Astrocyte of the spinal cord (primary cell): ENCODE results near the gene CGB5.

Experiments
- DNase-seq: peaks from one replicate; pipeline ENCODE4 v3.0.0; 2011; ENCODE audit warnings: low read depth, low spot score
- H3K4me3 ChIP-seq: 2 replicates; pipeline ENCODE4 v1.5.1; 2011; ENCODE audit warnings: low read depth, mild to moderate bottlenecking, low read length, moderate library complexity
- CTCF ChIP-seq: IDR thresholded peaks from 2 replicates; pipeline ENCODE4 v1.5.1; 2012; ENCODE audit warnings: low read depth, mild to moderate bottlenecking, low read length, inconsistent platforms
- in situ Hi-C: cut with HindIII; loops from 2 replicates; pipeline ENCODE4 v1.10.0; 2017; ENCODE audit warnings: low sequenced_read_pairs

CGB5 gene

GRCh38 chr19:49059053-49059452 is 15.4 kb downstream of the CGB5 start:
- no peak for TF ChIP-seq CTCF
- no peak overlapping the region for H3K4me3 ChIP-seq
- DNase-seq = no peak
- in situ Hi-C loops = no loop called here

GRCh38 chr19:49061000-49061399 is 17.4 kb downstream of the CGB5 start:
- H3K4me3 ChIP-seq = no peak overlapping the region
- in situ Hi-C loops = no loop called here
- DNase-seq = no peak
- no peak for TF ChIP-seq CTCF

GRCh38 chr19:49061445-49061844 is 17.8 kb downstream of the CGB5 start:
- no peak for TF ChIP-seq CTCF

GRCh38 chr19:49064029-49064629 is 20.5 kb downstream of the CGB5 start:
- H3K4me3 ChIP-seq = no peak overlapping the region
- in situ Hi-C loops = no loop called here
- no peak for TF ChIP-seq CTCF
- DNase-seq = no peak

More at GRCh38 chr19:49061445-49061844, 17.8 kb downstream of the CGB5 start:
- in situ Hi-C loops = no loop called here
- no peak overlapping the region for H3K4me3 ChIP-seq
- DNase-seq = no peak

- peak within 1 kb of the TSS; percentile 27 for H3K4me3 ChIP-seq
- in situ Hi-C loops = no loop called here
- no peak for TF ChIP-seq CTCF
- no peak for DNase-seq
Observed at GRCh38 chr19:49064768-49065611, 21.3 kb downstream of the CGB5 start, which contains the start of gene NTF4. Gene NTF4 (minus strand): TSS chr19:49064818. CDS start chr19:49061997, 2,821 bp downstream.

GRCh38 chr19:49065905-49066512 is 22.4 kb downstream of the CGB5 start:
- DNase-seq = no peak
- no peak overlapping the region for H3K4me3 ChIP-seq
- TF ChIP-seq CTCF = no peak
- in situ Hi-C loops = no loop called here
